ENCODE data around the gene SRSF6.
"Not testable (repeated sequence)": the region's sequence is repeated elsewhere in the genome, so short reads cannot be mapped to it uniquely, and the experiment has no call there.

Gene SRSF6

DNA sequence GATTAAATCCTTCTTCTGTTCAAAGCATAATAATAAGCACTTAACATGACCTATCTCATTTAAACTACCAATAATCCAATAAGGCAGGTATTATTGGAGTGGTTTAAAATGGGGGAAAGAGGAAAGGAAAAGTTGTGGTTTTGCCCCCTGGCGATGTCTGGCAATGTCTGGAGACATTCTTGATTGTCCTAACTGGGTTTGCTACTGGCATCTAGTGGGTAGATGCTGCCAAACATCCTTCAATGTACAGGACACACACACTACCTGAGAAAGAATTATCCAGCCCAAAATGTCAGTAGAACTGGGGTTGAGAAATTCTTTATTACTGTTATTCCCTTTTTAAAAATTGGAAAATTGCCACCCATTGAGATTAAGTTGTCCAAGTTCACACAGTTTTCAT lies 25.2 kb upstream of the SRSF6 start:
- Histone ChIP-seq H3K4me3 (ENCODE audit: low read depth in 1 of 2, low read length in 2 of 2) (no peak overlapping the region), H3K9me3 (ENCODE audit: low read length) (no peaks in the 10 kb centered on the region), H3K9ac (ENCODE audit: low read length) (no peak overlapping the region), H3K27me3 (ENCODE audit: control insufficient read depth in 1 of 2, insufficient read depth in 2 of 2, low read length in 2 of 2) (no peaks in the 10 kb centered on the region), H3K4me1 (ENCODE audit: insufficient read depth, low read length) (no peaks in the 10 kb centered on the region), H3K36me3 (ENCODE audit: insufficient read depth, low read length) (no peaks in the 10 kb centered on the region), H3K27ac (ENCODE audit: low read depth, low read length) (no peak overlapping the region)

DNA sequence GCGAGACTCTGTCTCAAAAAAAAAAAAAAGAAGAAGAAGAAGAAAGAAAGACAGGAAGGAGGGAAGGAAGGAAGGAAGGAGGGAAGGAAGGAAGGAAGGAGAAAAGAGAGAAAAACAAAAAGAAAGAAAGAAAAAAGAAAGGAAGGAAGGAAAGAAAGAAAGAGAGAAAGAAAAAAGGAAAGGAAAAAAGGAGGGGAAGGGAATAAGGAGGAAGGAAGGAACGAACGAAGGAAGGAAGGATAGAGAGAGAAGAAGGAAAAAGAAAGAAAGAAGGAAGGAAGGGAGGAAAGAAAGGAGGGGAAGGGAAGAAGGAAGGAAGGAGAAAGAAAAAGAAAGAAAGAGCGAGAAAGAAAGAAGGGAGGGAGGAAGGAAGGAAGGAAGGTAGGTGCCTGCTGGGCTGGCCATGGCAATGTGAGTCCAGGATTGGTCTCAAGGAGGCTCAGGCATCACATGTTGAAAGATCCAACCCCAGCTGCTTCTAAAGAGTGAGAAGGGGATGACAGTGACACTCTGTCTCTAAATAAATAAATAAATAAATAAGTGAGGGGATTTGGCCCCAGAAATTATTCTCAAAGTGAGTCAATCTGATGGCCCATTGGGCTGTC lies 24.3 kb upstream of the SRSF6 start:
- Histone ChIP-seq H3K9me3 (ENCODE audit: low read length) (no peaks in the 10 kb centered on the region), H3K4me1 (ENCODE audit: insufficient read depth, low read length) (no peaks in the 10 kb centered on the region), H3K27me3 (ENCODE audit: control insufficient read depth in 1 of 2, insufficient read depth in 2 of 2, low read length in 2 of 2) (no peaks in the 10 kb centered on the region), H3K27ac (ENCODE audit: low read depth, low read length) (no peak overlapping the region), H3K9ac (ENCODE audit: low read length) (no peak overlapping the region), H3K4me3 (ENCODE audit: low read depth in 1 of 2, low read length in 2 of 2) (no peak overlapping the region), H3K36me3 (ENCODE audit: insufficient read depth, low read length) (no peaks in the 10 kb centered on the region)

GRCh38 chr20:43434565-43434964 lies 23.1 kb upstream of the SRSF6 start:
- no peak overlapping the region for H3K27ac ChIP-seq (ENCODE audit: low read depth, low read length)
- H3K27me3 ChIP-seq (ENCODE audit: control insufficient read depth in 1 of 2, insufficient read depth in 2 of 2, low read length in 2 of 2): no peaks in the 10 kb centered on the region
- H3K4me3 ChIP-seq (ENCODE audit: low read depth in 1 of 2, low read length in 2 of 2): no peak overlapping the region
- no peaks in the 10 kb centered on the region for H3K4me1 ChIP-seq (ENCODE audit: insufficient read depth, low read length)
- no peak overlapping the region for H3K9ac ChIP-seq (ENCODE audit: low read length)
- no peaks in the 10 kb centered on the region for H3K9me3 ChIP-seq (ENCODE audit: low read length)
- H3K36me3 ChIP-seq (ENCODE audit: insufficient read depth, low read length): no peaks in the 10 kb centered on the region

- Histone ChIP-seq H3K9me3 (ENCODE audit: low read length) (no peaks in the 10 kb centered on the region), H3K4me1 (ENCODE audit: insufficient read depth, low read length) (no peaks in the 10 kb centered on the region), H3K27me3 (ENCODE audit: control insufficient read depth in 1 of 2, insufficient read depth in 2 of 2, low read length in 2 of 2) (peaks cover 0 to 3% of the 10 kb centered on the region in 2 donors), H3K36me3 (ENCODE audit: insufficient read depth, low read length) (no peaks in the 10 kb centered on the region), H3K4me3 (ENCODE audit: low read depth in 1 of 2, low read length in 2 of 2) (no peak overlapping the region), H3K27ac (ENCODE audit: low read depth, low read length) (no peak overlapping the region), H3K9ac (ENCODE audit: low read length) (no peak overlapping the region)
These were observed 18.9 kb upstream of the SRSF6 start for GRCh38 chr20:43438578-43439316.

- H3K4me1 ChIP-seq (ENCODE audit: insufficient read depth, low read length): no peaks in the 10 kb centered on the region
- H3K4me3 ChIP-seq (ENCODE audit: low read depth in 1 of 2, low read length in 2 of 2): no peak overlapping the region
- peaks cover 0 to 3% of the 10 kb centered on the region in 2 donors for H3K27me3 ChIP-seq (ENCODE audit: control insufficient read depth in 1 of 2, insufficient read depth in 2 of 2, low read length in 2 of 2)
- H3K9ac ChIP-seq (ENCODE audit: low read length): no peak overlapping the region
- no peaks in the 10 kb centered on the region for H3K36me3 ChIP-seq (ENCODE audit: insufficient read depth, low read length)
- no peak overlapping the region for H3K27ac ChIP-seq (ENCODE audit: low read depth, low read length)
- no peaks in the 10 kb centered on the region for H3K9me3 ChIP-seq (ENCODE audit: low read length)
These were observed 17.2 kb upstream of the SRSF6 start for GRCh38 chr20:43440531-43440930.

- no peak overlapping the region for H3K4me3 ChIP-seq (ENCODE audit: low read depth in 1 of 2, low read length in 2 of 2)
- no peak overlapping the region for H3K27ac ChIP-seq (ENCODE audit: low read depth, low read length)
- H3K36me3 ChIP-seq (ENCODE audit: insufficient read depth, low read length): no peaks in the 10 kb centered on the region
- no peaks in the 10 kb centered on the region for H3K9me3 ChIP-seq (ENCODE audit: low read length)
- H3K27me3 ChIP-seq (ENCODE audit: control insufficient read depth in 1 of 2, insufficient read depth in 2 of 2, low read length in 2 of 2): peaks cover under 1 to 3% of the 10 kb centered on the region in 2 donors
- H3K9ac ChIP-seq (ENCODE audit: low read length): no peak overlapping the region
- H3K4me1 ChIP-seq (ENCODE audit: insufficient read depth, low read length): no peaks in the 10 kb centered on the region
These were observed 15.3 kb upstream of the SRSF6 start for GRCh38 chr20:43442282-43442880.

DNA sequence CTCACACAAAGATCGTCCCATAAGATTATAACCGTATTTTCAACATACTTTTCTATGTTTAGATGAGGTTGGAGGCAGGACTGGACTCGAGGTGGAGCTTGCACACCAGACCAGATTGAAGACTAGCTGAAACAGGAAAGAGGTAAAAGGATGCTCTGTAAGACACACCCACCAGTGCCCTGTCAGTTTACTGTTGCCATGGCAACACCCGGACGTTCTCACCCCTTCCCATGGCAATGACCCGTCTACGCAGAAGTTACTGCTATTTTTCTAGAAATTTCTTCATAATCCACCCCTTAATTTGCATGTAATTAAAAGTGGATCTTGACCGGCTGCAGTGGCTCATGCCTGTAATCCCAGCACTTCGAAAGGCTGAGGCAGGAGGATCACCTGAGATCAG lies 13.6 kb upstream of the SRSF6 start:
- Histone ChIP-seq H3K9ac (ENCODE audit: low read length) (no peak overlapping the region), H3K36me3 (ENCODE audit: insufficient read depth, low read length) (no peaks in the 10 kb centered on the region), H3K4me3 (ENCODE audit: low read depth in 1 of 2, low read length in 2 of 2) (no peak overlapping the region), H3K27ac (ENCODE audit: low read depth, low read length) (no peak overlapping the region), H3K9me3 (ENCODE audit: low read length) (no peaks in the 10 kb centered on the region), H3K27me3 (ENCODE audit: control insufficient read depth in 1 of 2, insufficient read depth in 2 of 2, low read length in 2 of 2) (peaks cover 3 to 6% of the 10 kb centered on the region in 2 donors), H3K4me1 (ENCODE audit: insufficient read depth, low read length) (no peaks in the 10 kb centered on the region)

DNA sequence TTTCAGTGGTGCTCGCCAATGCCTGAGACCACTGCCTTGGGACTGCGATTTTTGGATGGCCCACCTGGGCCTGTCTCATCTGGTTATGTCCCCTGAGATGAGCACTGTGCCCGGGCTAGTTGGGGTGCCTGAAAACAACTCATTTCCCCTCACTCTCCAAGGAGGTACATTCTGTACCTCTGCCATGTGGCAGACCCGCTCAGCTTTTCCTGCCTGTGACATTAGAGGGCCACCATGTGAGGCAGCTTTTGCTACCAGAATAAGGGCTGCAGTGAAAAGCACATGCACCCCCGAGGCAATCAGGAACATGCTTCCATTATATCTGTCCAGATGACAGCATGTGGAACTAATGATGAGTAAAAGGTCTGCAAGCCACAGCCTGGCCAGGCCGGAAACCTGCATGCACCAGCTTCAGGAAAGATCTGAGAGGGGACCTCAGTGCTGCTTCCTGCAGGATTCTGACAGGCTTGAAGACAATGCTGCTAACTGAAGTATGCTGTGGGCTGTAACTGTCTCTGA lies 11.3 kb upstream of the SRSF6 start:
- H3K4me3 ChIP-seq (ENCODE audit: low read depth in 1 of 2, low read length in 2 of 2): no peak overlapping the region
- H3K9ac ChIP-seq (ENCODE audit: low read length): no peak overlapping the region
- no peaks in the 10 kb centered on the region for H3K36me3 ChIP-seq (ENCODE audit: insufficient read depth, low read length)
- peaks cover 6 to 9% of the 10 kb centered on the region in 2 donors for H3K27me3 ChIP-seq (ENCODE audit: control insufficient read depth in 1 of 2, insufficient read depth in 2 of 2, low read length in 2 of 2)
- no peak overlapping the region for H3K27ac ChIP-seq (ENCODE audit: low read depth, low read length)
- no peaks in the 10 kb centered on the region for H3K9me3 ChIP-seq (ENCODE audit: low read length)
- H3K4me1 ChIP-seq (ENCODE audit: insufficient read depth, low read length): no peaks in the 10 kb centered on the region

DNA sequence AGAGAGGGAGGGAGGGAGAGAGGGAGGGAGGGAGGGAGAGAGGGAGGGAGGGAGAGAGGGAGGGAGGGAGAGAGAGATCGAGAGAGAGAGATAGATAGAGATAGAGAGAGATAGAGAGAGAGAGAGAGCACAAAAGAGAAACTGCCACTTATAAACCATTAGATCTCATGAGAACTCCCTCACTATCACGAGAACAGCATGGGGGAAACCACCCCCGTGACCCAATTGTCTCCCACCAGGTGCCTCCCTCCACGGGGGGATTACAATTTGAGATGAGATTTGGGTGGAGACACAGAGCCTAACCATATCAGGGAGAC lies 9.3 kb upstream of the SRSF6 start:
- H3K9ac ChIP-seq (ENCODE audit: low read length); H3K36me3 ChIP-seq (ENCODE audit: insufficient read depth, low read length); H3K4me1 ChIP-seq (ENCODE audit: insufficient read depth, low read length); H3K27ac ChIP-seq (ENCODE audit: low read depth, low read length); H3K4me3 ChIP-seq (ENCODE audit: low read depth in 1 of 2, low read length in 2 of 2); H3K27me3 ChIP-seq (ENCODE audit: control insufficient read depth in 1 of 2, insufficient read depth in 2 of 2, low read length in 2 of 2); H3K9me3 ChIP-seq (ENCODE audit: low read length): not testable (repeated sequence)

- Histone ChIP-seq H3K9me3 (ENCODE audit: low read length) (no peaks in the 10 kb centered on the region), H3K4me3 (ENCODE audit: low read depth in 1 of 2, low read length in 2 of 2) (no peak overlapping the region), H3K9ac (ENCODE audit: low read length) (no peak overlapping the region), H3K27me3 (ENCODE audit: control insufficient read depth in 1 of 2, insufficient read depth in 2 of 2, low read length in 2 of 2) (peaks cover 6 to 9% of the 10 kb centered on the region in 2 donors), H3K4me1 (ENCODE audit: insufficient read depth, low read length) (no peaks in the 10 kb centered on the region), H3K27ac (ENCODE audit: low read depth, low read length) (no peak overlapping the region), H3K36me3 (ENCODE audit: insufficient read depth, low read length) (no peaks in the 10 kb centered on the region)
These were observed 8.8 kb upstream of the SRSF6 start for GRCh38 chr20:43448748-43449535.

Measured in muscle layer of colon (tissue), 2 donors.